GM21367 (cell line): ENCODE data around the gene CYTH3.
"Not testable (repeated sequence)": the region's sequence is repeated elsewhere in the genome, so short reads cannot be mapped to it uniquely, and the experiment has no call there.

Experiments
- ATAC-seq: cut with Tn5 transposase; IDR thresholded peaks from one replicate; pipeline ENCODE4 v1.9.1; 2021; ENCODE audit not compliant: unreplicated experiment

The CYTH3 gene

GRCh38 chr7:6272481-6273323, at the start of gene CYTH3:
TSS of gene CYTH3 (minus strand) at chr7:6272624. CDS start at chr7:6272507, 117 bp downstream.
- peak; percentile 79 for ATAC-seq

GRCh38 chr7:6320791-6321190, 48.4 kb upstream of the CYTH3 start:
- no peak for ATAC-seq

GRCh38 chr7:6317797-6318438, 45.5 kb upstream of the CYTH3 start:
- no peak for ATAC-seq

GRCh38 chr7:6316226-6316625, 43.8 kb upstream of the CYTH3 start:
- no peak for ATAC-seq

GRCh38 chr7:6315746-6316145, 43.3 kb upstream of the CYTH3 start:
- no peak for ATAC-seq

- ATAC-seq = no peak
These were observed 38.0 kb upstream of the CYTH3 start for GRCh38 chr7:6310271-6310993.

GRCh38 chr7:6307762-6308161, 35.3 kb upstream of the CYTH3 start:
- ATAC-seq = no peak

- no peak for ATAC-seq
These were observed 34.0 kb upstream of the CYTH3 start for GRCh38 chr7:6306471-6306870.

GRCh38 chr7:6305330-6305729, 32.9 kb upstream of the CYTH3 start:
- ATAC-seq = no peak

GRCh38 chr7:6301446-6301845, 29.0 kb upstream of the CYTH3 start:
- not testable (repeated sequence) for ATAC-seq

GRCh38 chr7:6299774-6300173, 27.4 kb upstream of the CYTH3 start:
- no peak for ATAC-seq

- ATAC-seq = no peak
These were observed 22.4 kb upstream of the CYTH3 start for GRCh38 chr7:6294839-6295238.

- no peak for ATAC-seq
These were observed 20.8 kb upstream of the CYTH3 start for GRCh38 chr7:6293202-6293601.

- not testable (repeated sequence) for ATAC-seq
These were observed 19.5 kb upstream of the CYTH3 start for GRCh38 chr7:6291941-6292340.

- ATAC-seq = no peak
These were observed 19.1 kb upstream of the CYTH3 start for GRCh38 chr7:6291531-6291930.

- no peak for ATAC-seq
These were observed 17.9 kb upstream of the CYTH3 start for GRCh38 chr7:6290319-6290741.

GRCh38 chr7:6288270-6288860, 15.9 kb upstream of the CYTH3 start:
- no peak for ATAC-seq

GRCh38 chr7:6286486-6286885, 14.1 kb upstream of the CYTH3 start:
- ATAC-seq = no peak

GRCh38 chr7:6284461-6285360, 12.3 kb upstream of the CYTH3 start:
- ATAC-seq = no peak

GRCh38 chr7:6284055-6284400, 11.6 kb upstream of the CYTH3 start:
- ATAC-seq = no peak
